Skeletal muscle satellite cell (primary cell): ENCODE data around the gene MIA.
"Not testable (repeated sequence)": the region's sequence is repeated elsewhere in the genome, so short reads cannot be mapped to it uniquely, and the experiment has no call there.

ENCODE experiments used
- H3K27me3 ChIP-seq: 2 replicates; pipeline ENCODE4 v1.7.0; 2013; ENCODE audit warnings: low read length; ENCODE audit not compliant: control insufficient read depth, insufficient read depth
- H3K36me3 ChIP-seq: 2 replicates; pipeline ENCODE4 v1.7.0; 2013; ENCODE audit warnings: mild to moderate bottlenecking, control low read depth, low read length; ENCODE audit not compliant: insufficient read depth
- H3K4me1 ChIP-seq: 2 replicates; pipeline ENCODE4 v1.7.0; 2013; ENCODE audit warnings: low read length; ENCODE audit not compliant: control insufficient read depth, insufficient read depth
- H3K4me2 ChIP-seq: 2 replicates; pipeline ENCODE4 v1.7.0; 2013; ENCODE audit warnings: mild to moderate bottlenecking, low read length
- H3K4me3 ChIP-seq: 2 replicates; pipeline ENCODE4 v1.7.0; 2013; ENCODE audit warnings: low read length
- H3K9ac ChIP-seq: 2 replicates; pipeline ENCODE4 v1.7.0; 2013; ENCODE audit warnings: mild to moderate bottlenecking, low read depth, low read length, moderate library complexity
- H3K9me3 ChIP-seq: replicated peaks from 2 replicates; pipeline ENCODE4 v1.7.0; 2013; ENCODE audit warnings: mild to moderate bottlenecking, control low read depth, low read length

The MIA gene

DNA sequence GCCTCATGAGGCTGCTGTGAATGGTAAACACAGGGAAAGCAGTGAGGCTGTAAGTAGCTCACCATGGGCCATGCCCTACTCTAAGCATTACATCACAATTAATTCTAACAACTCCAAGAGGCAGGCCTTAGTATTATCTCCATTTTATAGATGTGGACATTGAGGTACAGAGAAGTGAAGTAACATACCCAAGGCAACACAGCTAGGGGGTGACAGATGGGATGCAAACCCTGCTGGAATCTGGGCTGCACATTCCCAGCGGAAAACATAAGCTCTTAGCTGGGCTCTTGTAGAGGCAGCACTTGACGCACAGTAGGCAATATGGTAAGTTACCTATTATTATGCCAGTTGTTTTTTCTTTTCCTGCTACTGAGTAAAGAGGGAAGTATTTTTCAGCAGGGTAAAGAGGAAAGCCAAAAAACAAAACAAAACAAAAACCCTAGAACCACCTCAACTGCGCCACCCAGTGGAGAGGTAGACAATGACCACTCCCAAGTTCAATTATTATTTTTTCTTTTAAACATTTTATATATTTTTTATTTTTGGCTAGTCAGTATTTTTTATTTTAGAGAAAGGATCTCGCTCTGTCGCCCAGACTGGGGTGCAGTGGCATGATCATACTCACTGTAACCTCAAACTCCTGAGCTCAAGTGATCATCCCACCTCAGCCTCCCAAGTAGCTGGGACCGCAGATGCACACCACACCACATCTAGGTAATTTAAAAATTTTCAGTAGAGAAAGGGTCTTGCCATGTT lies 44.3 kb downstream of the MIA start:
- not testable (repeated sequence) for H3K4me3 ChIP-seq, H3K27me3 ChIP-seq, H3K36me3 ChIP-seq, H3K4me2 ChIP-seq, H3K9me3 ChIP-seq, H3K4me1 ChIP-seq, H3K9ac ChIP-seq

DNA sequence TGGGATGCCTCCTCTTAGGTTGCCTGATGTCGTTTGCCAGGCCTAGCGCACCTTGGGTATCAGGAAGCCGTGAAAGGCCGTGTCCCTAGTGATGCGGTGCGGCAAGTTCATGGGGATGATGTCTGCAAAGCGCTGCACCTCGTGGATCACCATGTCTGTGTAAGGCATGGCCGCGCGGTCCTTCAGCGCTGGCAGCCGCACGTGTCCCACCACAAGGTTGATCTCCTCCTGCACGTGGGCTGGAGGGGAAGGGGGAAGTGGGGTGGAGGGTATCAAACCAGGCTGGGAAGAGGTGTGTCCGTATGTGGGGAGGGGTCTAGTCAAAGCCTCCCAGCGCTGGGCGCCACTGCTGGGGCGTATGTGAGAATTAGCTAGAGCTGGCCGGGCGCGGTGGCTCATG lies 46.8 kb downstream of the MIA start:
- Histone ChIP-seq H3K4me1 (peaks cover 9% of the 10 kb centered on the region), H3K4me3 (no peak overlapping the region), H3K4me2 (no peak overlapping the region), H3K9me3 (no peaks in the 10 kb centered on the region), H3K9ac (no peak overlapping the region), H3K27me3 (no peaks in the 10 kb centered on the region), H3K36me3 (peaks cover 6% of the 10 kb centered on the region)

DNA sequence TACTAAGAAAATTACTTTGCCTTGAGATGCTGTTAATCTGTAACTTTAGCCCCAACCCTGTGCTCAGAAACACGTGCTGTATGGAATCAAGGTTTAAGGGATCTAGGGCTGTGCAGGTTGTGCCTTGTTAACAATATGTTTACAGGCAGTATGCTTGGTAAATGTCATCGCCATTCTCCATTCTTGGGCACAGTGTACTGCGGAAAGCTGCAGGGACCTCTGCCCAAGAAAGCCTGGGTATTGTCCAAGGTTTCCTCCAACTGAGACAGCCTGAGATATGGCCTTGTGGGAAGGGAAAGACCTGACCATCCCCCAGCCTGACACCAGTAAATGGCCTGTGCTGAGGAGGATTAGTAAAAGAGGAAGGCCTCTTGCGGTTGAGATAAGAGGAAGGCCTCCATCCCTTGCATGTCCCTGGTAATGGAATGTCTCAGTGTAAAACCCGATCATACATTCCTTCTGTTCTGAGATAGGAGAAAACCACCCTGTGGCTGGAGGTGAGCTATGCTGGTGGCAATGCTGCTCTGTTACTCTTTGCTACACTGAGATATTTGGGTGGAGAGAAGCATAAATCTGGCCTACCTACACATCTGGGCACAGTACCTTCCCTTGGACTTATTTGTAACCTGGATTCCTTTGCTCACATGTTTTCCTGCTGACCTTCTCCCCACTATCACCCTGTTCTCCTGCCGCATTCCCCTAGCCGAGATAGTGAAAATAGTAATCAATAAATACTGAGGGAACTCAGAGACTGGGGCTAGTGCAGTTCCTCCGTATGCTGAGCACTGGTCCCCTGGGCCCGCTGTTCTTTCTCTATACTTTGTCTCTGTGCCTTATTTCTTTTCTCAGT lies 47.6 kb downstream of the MIA start:
- not testable (repeated sequence) for H3K36me3 ChIP-seq, H3K4me3 ChIP-seq, H3K4me2 ChIP-seq, H3K27me3 ChIP-seq, H3K9ac ChIP-seq, H3K4me1 ChIP-seq, H3K9me3 ChIP-seq

DNA sequence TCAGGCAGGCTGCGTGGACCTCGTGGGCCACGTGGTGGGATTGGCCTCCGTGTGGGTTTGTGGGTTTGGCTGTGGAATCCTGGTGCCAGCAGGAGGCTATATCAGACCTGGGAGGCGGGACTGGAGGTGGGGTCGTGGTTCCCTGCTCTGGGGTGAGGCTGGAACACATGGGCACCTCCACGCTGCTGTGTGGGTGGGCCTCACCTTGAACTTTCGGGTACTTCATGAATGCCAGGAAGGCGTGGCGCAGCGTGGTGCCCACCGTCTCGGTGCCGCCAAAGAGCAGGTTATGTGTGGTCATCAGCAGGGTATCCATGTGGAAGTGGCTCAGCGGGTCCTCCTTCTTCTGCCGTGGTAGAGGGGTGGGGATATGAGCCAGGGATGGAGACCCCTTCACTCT lies 49.6 kb downstream of the MIA start:
- not testable (repeated sequence) for H3K4me2 ChIP-seq, H3K4me1 ChIP-seq, H3K9me3 ChIP-seq, H3K9ac ChIP-seq, H3K4me3 ChIP-seq, H3K27me3 ChIP-seq, H3K36me3 ChIP-seq

- H3K27me3 ChIP-seq, H3K36me3 ChIP-seq, H3K9me3 ChIP-seq: not testable (repeated sequence)
These were observed 50.3 kb downstream of the MIA start for GRCh38 chr19:40825460-40826095.

GRCh38 chr19:40826312-40826698 lies 51.0 kb downstream of the MIA start:
- not testable (repeated sequence) for H3K9ac ChIP-seq, H3K4me2 ChIP-seq, H3K9me3 ChIP-seq, H3K27me3 ChIP-seq, H3K36me3 ChIP-seq, H3K4me3 ChIP-seq, H3K4me1 ChIP-seq

More at GRCh38 chr19:40825460-40826095, 50.3 kb downstream of the MIA start:
- not testable (repeated sequence) for H3K4me3 ChIP-seq, H3K4me1 ChIP-seq, H3K4me2 ChIP-seq, H3K9ac ChIP-seq

GRCh38 chr19:40826699-40827385 lies 51.5 kb downstream of the MIA start:
- H3K9me3 ChIP-seq, H3K36me3 ChIP-seq, H3K27me3 ChIP-seq, H3K9ac ChIP-seq, H3K4me2 ChIP-seq, H3K4me1 ChIP-seq, H3K4me3 ChIP-seq: not testable (repeated sequence)
